SK-N-SH (cell line): ENCODE data around the gene HPRT1. TPM values are rescaled to one million over a fixed set of nuclear protein-coding genes. Genes with fewer than 3 reads are reported as not detected.

Experiments
- CTCF ChIA-PET: fragments of 300-600, 350-600 bp; formaldehyde crosslinking; extraction: SDS; loops from one replicate; lab custom pipeline; 2021; lab: Yijun Ruan, JAX
- POLR2A ChIA-PET: fragments of 350-600 bp; sonication (Branson Sonifier 250); formaldehyde crosslinking; extraction: SDS; loops from one replicate; lab custom pipeline; 2020; ENCODE audit warnings: antibody characterized with exemption, inconsistent platforms; lab: Yijun Ruan, JAX
- DNase-seq: peaks from one replicate; pipeline ENCODE4 v3.0.0; 2012
- H2AFZ ChIP-seq: fragments of 200-600 bp; sonication (generic); 2 replicates; pipeline ENCODE4 v1.8.1; 2016; ENCODE audit warnings: antibody characterized with exemption, mild to moderate bottlenecking, low read depth
- H3F3A ChIP-seq: fragments of 200-600 bp; sonication (generic); replicated peaks from 2 replicates; pipeline ENCODE3; 2016; ENCODE audit warnings: antibody characterized with exemption, mild to moderate bottlenecking; ENCODE audit not compliant: insufficient read depth
- H3K27ac ChIP-seq, 2 experiments: fragments of 200-500 bp in 1 of 2; fragments of 200-600 bp in 1 of 2; sonication (Bioruptor generic) in 1 of 2; sonication (generic), shearing (Covaris generic) in 1 of 2; 2 replicates each; pipeline versions ENCODE4 v1.5.1 to v1.6.1; 2014 to 2016; ENCODE audit warnings: low read depth in 2 of 2, inconsistent platforms in 1 of 2, low read length in 1 of 2, mild to moderate bottlenecking in 1 of 2, mixed read lengths in 1 of 2
- H3K27me3 ChIP-seq: fragments of 200-600 bp; sonication (generic), shearing (Covaris generic); 2 replicates; pipeline ENCODE4 v1.6.1; 2016; ENCODE audit warnings: mixed run types; ENCODE audit not compliant: insufficient read depth
- H3K36me3 ChIP-seq, 2 experiments: fragments of 200-500 bp in 1 of 2; fragments of 200-600 bp in 1 of 2; sonication (Bioruptor generic) in 1 of 2; sonication (generic) in 1 of 2; replicated peaks in 1 of 2; 2 replicates each; pipeline versions ENCODE3 to v1.5.1; 2014 to 2016; ENCODE audit warnings: low read length in 1 of 2, mild to moderate bottlenecking in 1 of 2; ENCODE audit not compliant: insufficient read depth in 2 of 2, control insufficient read depth in 1 of 2
- H3K4me1 ChIP-seq, 2 experiments: fragments of 200-500 bp in 1 of 2; fragments of 200-600 bp in 1 of 2; sonication (Bioruptor generic) in 1 of 2; sonication (generic), shearing (Covaris generic) in 1 of 2; 2 replicates each; pipeline versions ENCODE4 v1.5.1 to v1.6.1; 2014 to 2016; ENCODE audit warnings: low read depth in 1 of 2, low read length in 1 of 2, mixed run types in 1 of 2; ENCODE audit not compliant: insufficient read depth in 2 of 2, control insufficient read depth in 1 of 2
- H3K4me2 ChIP-seq: fragments of 200-600 bp; sonication (generic), shearing (Covaris generic); 2 replicates; pipeline ENCODE4 v1.6.1; 2017; ENCODE audit warnings: mixed run types
- H3K4me3 ChIP-seq, 2 experiments: fragments of 200-500 bp in 1 of 2; fragments of 200-600 bp in 1 of 2; sonication (Bioruptor generic) in 1 of 2; sonication (generic), shearing (Covaris generic) in 1 of 2; 2 replicates each; pipeline versions ENCODE4 v1.5.1 to v1.8.1; 2014 to 2016; ENCODE audit warnings: low read depth in 2 of 2, inconsistent platforms in 1 of 2, low read length in 1 of 2, mild to moderate bottlenecking in 1 of 2, mixed read lengths in 1 of 2, moderate library complexity in 1 of 2
- H3K79me2 ChIP-seq: fragments of 200-600 bp; sonication (generic); 2 replicates; pipeline ENCODE4 v1.8.1; 2017; ENCODE audit warnings: mild to moderate bottlenecking; ENCODE audit not compliant: insufficient read depth
- H3K9ac ChIP-seq: fragments of 200-600 bp; sonication (generic); 2 replicates; pipeline ENCODE4 v1.6.1; 2017; ENCODE audit warnings: mixed run types
- H3K9me2 ChIP-seq: fragments of 200-600 bp; sonication (generic); 2 replicates; pipeline ENCODE4 v1.6.1; 2017; ENCODE audit warnings: mixed run types
- H3K9me3 ChIP-seq: fragments of 200-600 bp; sonication (generic); 2 replicates; pipeline ENCODE4 v1.6.1; 2017; ENCODE audit warnings: mixed run types, mild to moderate bottlenecking, moderate library complexity
- H4K20me1 ChIP-seq: fragments of 200-600 bp; sonication (generic); 2 replicates; pipeline ENCODE4 v1.6.1; 2017; ENCODE audit warnings: mild to moderate bottlenecking, mixed run types; ENCODE audit not compliant: insufficient read depth
- EP300 ChIP-seq, 2 experiments: IDR thresholded peaks; 2 replicates each; pipeline versions ENCODE4 v1.4.0 to v1.6.1; 2012; ENCODE audit warnings: borderline replicate concordance in 1 of 2, low read depth in 1 of 2, low read length in 1 of 2
- EZH2phosphoT487 ChIP-seq: fragments of 200-600 bp; sonication (generic); IDR thresholded peaks from 2 replicates; pipeline ENCODE4 v1.6.1; 2017; ENCODE audit warnings: low read depth, mixed run types, mild to moderate bottlenecking, antibody characterized with exemption, moderate library complexity, borderline replicate concordance
- FOSL2 ChIP-seq: IDR thresholded peaks from 2 replicates; pipeline ENCODE4 v1.4.0; 2012; ENCODE audit warnings: low read depth, mild to moderate bottlenecking, moderate library complexity, borderline replicate concordance
- FOXJ3 ChIP-seq: sonication (generic); formaldehyde crosslinking; IDR thresholded peaks from 2 replicates; pipeline ENCODE4 v1.5.1; 2020; ENCODE audit warnings: mild to moderate bottlenecking, missing genetic modification reagents
- GABPA ChIP-seq: IDR thresholded peaks from 2 replicates; pipeline ENCODE4 v1.4.0; 2012; ENCODE audit warnings: low read depth, mild to moderate bottlenecking
- IRF3 ChIP-seq: fragments of 150-350 bp; IDR thresholded peaks from 2 replicates; pipeline ENCODE4 v1.6.1; 2016; ENCODE audit warnings: mild to moderate bottlenecking, low read depth, low read length
- JUND ChIP-seq: IDR thresholded peaks from 2 replicates; pipeline ENCODE4 v1.4.0; 2012
- NRF1 ChIP-seq: IDR thresholded peaks from 2 replicates; pipeline ENCODE4 v1.6.1; 2012; ENCODE audit warnings: low read depth, mild to moderate bottlenecking, low read length
- PBX3 ChIP-seq: IDR thresholded peaks from 2 replicates; pipeline ENCODE4; 2012
- RXRA ChIP-seq: IDR thresholded peaks from 2 replicates; pipeline ENCODE4 v1.4.0; 2012; ENCODE audit warnings: low read depth, mild to moderate bottlenecking, borderline replicate concordance
- SIN3A ChIP-seq: IDR thresholded peaks from 2 replicates; pipeline ENCODE4 v1.6.1; 2012; ENCODE audit warnings: low read depth, mild to moderate bottlenecking, low read length, moderate library complexity, borderline replicate concordance
- YY1 ChIP-seq: IDR thresholded peaks from 2 replicates; pipeline ENCODE4 v1.4.0; 2012; ENCODE audit warnings: low read depth, mild to moderate bottlenecking
- ZBTB33 ChIP-seq: IDR thresholded peaks from 2 replicates; pipeline ENCODE4 v1.4.0; 2012; ENCODE audit warnings: low read depth, borderline replicate concordance
- WGBS: methylation state at CpG from one replicate; pipeline ENCODE4 v1.1.6; 2017; ENCODE audit warnings: low lambda C conversion rate; 5-methylcytosine and 5-hydroxymethylcytosine counted together
- polyA plus RNA-seq, 3 experiments: library from polyadenylated mRNA; depleted of rRNA; stranded (reverse); fragments of >200 nt; gene quantifications; 2 replicates each; pipeline ENCODE4 v1.2.3, GENCODE V29; 2012
- TF ChIP-seq, protein P1 (sequence below): fragments of 200-600 bp; sonication (generic); IDR thresholded peaks from 2 replicates; pipeline ENCODE4 v1.6.1; 2017; ENCODE audit warnings: antibody characterized with exemption, mild to moderate bottlenecking, moderate library complexity

HPRT1 gene
- polyA plus RNA-seq, 1 of the 3 experiments (the other 2 are of a cell fraction): 42.3 TPM

DNA sequence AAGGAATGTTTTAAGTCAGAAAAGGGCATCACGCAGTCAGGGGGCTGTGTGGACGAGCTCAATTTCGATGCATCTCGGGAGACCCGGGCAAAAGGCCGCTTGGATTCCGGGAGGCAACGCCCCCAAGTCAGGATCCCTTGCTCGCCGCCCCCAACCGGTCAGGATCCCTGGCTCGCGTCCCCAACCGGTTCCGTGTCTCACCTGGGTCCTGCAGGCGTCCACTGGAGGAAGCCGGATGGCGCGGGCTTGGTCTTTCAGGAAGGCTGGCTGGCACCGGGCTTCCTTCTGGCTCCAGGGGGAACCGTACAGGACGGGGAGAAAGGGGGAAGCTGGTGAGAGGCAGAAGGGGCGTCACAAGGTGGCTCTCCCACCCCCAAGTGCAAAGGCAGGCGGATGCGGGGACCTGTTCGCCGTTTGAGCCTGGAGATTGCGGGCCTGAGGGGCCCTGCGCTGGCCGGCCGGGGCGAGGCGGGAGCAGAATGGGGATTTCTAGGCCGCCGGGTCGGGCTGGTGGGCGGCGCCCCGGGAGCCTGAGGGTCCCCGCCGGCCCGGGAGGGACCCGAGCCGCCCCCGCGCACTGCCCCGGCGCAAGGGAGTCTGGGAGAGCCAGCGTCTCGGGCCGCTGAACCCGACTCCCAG lies 84.7 kb downstream of the HPRT1 start:
- Histone ChIP-seq H4K20me1 (peaks cover 3% of the 10 kb centered on the region; the same call in 1 of the 2 replicates), H3K4me2 (no peak overlapping the region), H2AFZ (0 out of 2 replicates have a peak overlapping the region, but pooled peaks have one; percentile 20), H3K36me3 (peaks cover 17 to 20% of the 10 kb centered on the region in 2 experiments), H3F3A (peaks cover 47% of the 10 kb centered on the region), H3K4me1 (peaks cover 0 to 6% of the 10 kb centered on the region in 2 experiments; a peak in 2 of 4 replicates), H3K9me2 (no peaks in the 10 kb centered on the region), H3K9me3 (no peaks in the 10 kb centered on the region)
- CTCF ChIA-PET: interaction anchor here (0.9 to 1.0 kb wide), 2 partner anchors 24 to 238 kb away, joined by 3 read pairs; no protein-coding TSS in a partner anchor
- 52% methylated on average over 24 of the region's 52 CpGs for WGBS
- TF ChIP-seq FOSL2 (no peak), YY1 (no peak), RXRA (no peak), PBX3 (no peak), FOXJ3 (CRISPR knock-in tag) (no peak), EP300 (IDR thresholded peaks at IDR 0.05; ENCODE audit: borderline replicate concordance in 1 of 2, low read depth in 1 of 2, low read length in 1 of 2) (no peak), GABPA (no peak), EZH2phosphoT487 (no peak)
- TF ChIP-seq, protein P1, sequence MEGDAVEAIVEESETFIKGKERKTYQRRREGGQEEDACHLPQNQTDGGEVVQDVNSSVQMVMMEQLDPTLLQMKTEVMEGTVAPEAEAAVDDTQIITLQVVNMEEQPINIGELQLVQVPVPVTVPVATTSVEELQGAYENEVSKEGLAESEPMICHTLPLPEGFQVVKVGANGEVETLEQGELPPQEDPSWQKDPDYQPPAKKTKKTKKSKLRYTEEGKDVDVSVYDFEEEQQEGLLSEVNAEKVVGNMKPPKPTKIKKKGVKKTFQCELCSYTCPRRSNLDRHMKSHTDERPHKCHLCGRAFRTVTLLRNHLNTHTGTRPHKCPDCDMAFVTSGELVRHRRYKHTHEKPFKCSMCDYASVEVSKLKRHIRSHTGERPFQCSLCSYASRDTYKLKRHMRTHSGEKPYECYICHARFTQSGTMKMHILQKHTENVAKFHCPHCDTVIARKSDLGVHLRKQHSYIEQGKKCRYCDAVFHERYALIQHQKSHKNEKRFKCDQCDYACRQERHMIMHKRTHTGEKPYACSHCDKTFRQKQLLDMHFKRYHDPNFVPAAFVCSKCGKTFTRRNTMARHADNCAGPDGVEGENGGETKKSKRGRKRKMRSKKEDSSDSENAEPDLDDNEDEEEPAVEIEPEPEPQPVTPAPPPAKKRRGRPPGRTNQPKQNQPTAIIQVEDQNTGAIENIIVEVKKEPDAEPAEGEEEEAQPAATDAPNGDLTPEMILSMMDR: no peak
- TF ChIP-seq, all 33 proteins: peak for 0
- H3K27ac ChIP-seq: peak overlapping the region; percentile 37 to 67; a peak in 3 of 4 replicates
- H3K9ac ChIP-seq: no peak overlapping the region
- H3K4me3 ChIP-seq: peak overlapping the region in 1 of 2 experiments; percentile 15; a peak in 2 of 4 replicates
- H3K79me2 ChIP-seq: peaks cover 38% of the 10 kb centered on the region
- POLR2A ChIA-PET: no interaction called here
- peak; percentile 49 for DNase-seq
- H3K27me3 ChIP-seq: no peaks in the 10 kb centered on the region

- POLR2A ChIA-PET: no interaction called here
- DNase-seq: no peak
- TF ChIP-seq JUND: no peak
- TF ChIP-seq SIN3A: no peak
- TF ChIP-seq ZBTB33: 0 out of 2 replicates have a peak, but pooled peaks have one; percentile 29
- TF ChIP-seq NRF1: no peak
- TF ChIP-seq IRF3: no peak
- TF ChIP-seq GABPA: no peak
- TF ChIP-seq, all 33 proteins: peak for 1
- WGBS: 52% methylated on average over 14 of the region's 20 CpGs
- peak overlapping the region; percentile 67 to 75; a peak in 3 of 4 replicates for H3K27ac ChIP-seq
- H3K4me1 ChIP-seq: peaks cover 0 to 6% of the 10 kb centered on the region in 2 experiments; a peak in 2 of 4 replicates
- peaks cover 38% of the 10 kb centered on the region for H3K79me2 ChIP-seq
- H3K9me3 ChIP-seq: no peaks in the 10 kb centered on the region
- CTCF ChIA-PET: no interaction called here
- H3K27me3 ChIP-seq: no peaks in the 10 kb centered on the region
- H3K4me3 ChIP-seq: peak overlapping the region in 1 of 2 experiments; percentile 64; a peak in 1 of 4 replicates
- no peak overlapping the region for H3K9ac ChIP-seq
- H4K20me1 ChIP-seq: peaks cover 3% of the 10 kb centered on the region; the same call in 1 of the 2 replicates
- 0 out of 2 replicates have a peak overlapping the region, but pooled peaks have one; percentile 11 for H3K4me2 ChIP-seq
- peaks cover 38% of the 10 kb centered on the region for H3F3A ChIP-seq
- no peaks in the 10 kb centered on the region for H3K9me2 ChIP-seq
- H2AFZ ChIP-seq: no peak overlapping the region
- peaks cover 17 to 20% of the 10 kb centered on the region in 2 experiments for H3K36me3 ChIP-seq
Observed at GRCh38 chrX:134545510-134545909, 85.5 kb downstream of the HPRT1 start.
